ENCODE measurements around the gene NPEPL1. TPM values are rescaled to one million over a fixed set of nuclear protein-coding genes. Genes with fewer than 3 reads are reported as not detected.

Gene NPEPL1
- total RNA-seq, 1 experiment from 2014 or later: 23.4 TPM

DNA sequence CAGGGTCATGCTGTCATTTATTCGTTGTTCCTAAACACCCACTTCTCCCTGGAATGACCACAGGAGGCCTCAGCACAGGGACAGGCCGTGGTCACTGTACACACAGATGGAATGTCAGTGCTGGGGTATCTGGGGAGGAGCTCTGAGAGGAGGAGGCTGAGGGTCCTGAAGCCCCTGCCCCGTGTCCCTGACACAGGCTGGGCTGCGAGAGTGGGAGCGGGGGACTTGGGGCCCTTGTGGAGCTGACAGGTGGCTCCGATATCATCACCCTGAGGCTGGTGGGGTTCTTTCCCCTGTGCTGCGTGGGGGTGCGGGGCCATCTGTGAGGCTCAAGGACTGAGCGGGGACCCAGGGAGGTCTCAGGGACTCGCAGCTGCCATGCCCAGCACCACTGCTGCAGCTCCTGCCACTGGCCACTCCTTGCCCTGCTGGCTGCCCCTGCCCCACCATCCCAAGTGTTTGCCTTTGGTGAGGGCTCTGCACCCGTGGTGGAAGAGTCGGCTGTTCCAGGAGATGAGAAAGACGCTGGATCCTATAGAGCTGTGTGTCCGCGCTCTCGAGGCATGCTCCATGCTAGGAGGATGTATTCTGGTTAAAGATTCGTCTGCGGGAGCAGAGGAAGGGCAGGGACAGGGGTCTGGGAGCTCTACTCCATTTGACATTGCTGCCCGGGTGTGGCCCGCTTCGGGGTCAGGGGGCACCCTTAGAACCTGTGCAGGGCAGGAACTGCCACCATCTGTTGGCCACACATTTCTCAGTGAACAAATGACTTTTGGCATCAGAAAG lies 18.9 kb downstream of the NPEPL1 start:
- Mint-ChIP-seq H3K27me3 (ENCODE audit: insufficient read depth, unreplicated experiment) (no peaks in the 10 kb centered on the region), H3K36me3 (ENCODE audit: insufficient read depth, unreplicated experiment) (peaks cover 7% of the 10 kb centered on the region), H3K27ac (ENCODE audit: low read depth, unreplicated experiment) (no peak overlapping the region), H3K9me3 (ENCODE audit: unreplicated experiment) (no peaks in the 10 kb centered on the region), H3K4me3 (ENCODE audit: unreplicated experiment) (no peak overlapping the region), H3K4me1 (ENCODE audit: insufficient read depth, unreplicated experiment) (no peaks in the 10 kb centered on the region)
- DNase-seq (ENCODE audit: unreplicated experiment): no peak
- CTCF ChIA-PET: interaction anchor here (0.6 to 0.7 kb wide), 2 partner anchors 9 to 474 kb away, joined by 3 read pairs; no protein-coding TSS in a partner anchor
- intact Hi-C loops (cut with micrococcal nuclease): no loop called here
- no TSS peak for BruUV-seq (replicated peaks)
- TF ChIP-seq, protein P1, sequence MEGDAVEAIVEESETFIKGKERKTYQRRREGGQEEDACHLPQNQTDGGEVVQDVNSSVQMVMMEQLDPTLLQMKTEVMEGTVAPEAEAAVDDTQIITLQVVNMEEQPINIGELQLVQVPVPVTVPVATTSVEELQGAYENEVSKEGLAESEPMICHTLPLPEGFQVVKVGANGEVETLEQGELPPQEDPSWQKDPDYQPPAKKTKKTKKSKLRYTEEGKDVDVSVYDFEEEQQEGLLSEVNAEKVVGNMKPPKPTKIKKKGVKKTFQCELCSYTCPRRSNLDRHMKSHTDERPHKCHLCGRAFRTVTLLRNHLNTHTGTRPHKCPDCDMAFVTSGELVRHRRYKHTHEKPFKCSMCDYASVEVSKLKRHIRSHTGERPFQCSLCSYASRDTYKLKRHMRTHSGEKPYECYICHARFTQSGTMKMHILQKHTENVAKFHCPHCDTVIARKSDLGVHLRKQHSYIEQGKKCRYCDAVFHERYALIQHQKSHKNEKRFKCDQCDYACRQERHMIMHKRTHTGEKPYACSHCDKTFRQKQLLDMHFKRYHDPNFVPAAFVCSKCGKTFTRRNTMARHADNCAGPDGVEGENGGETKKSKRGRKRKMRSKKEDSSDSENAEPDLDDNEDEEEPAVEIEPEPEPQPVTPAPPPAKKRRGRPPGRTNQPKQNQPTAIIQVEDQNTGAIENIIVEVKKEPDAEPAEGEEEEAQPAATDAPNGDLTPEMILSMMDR (IDR thresholded peaks at IDR 0.05; ENCODE audit: unreplicated experiment): no peak
- POLR2A ChIA-PET: no interaction called here

DNA sequence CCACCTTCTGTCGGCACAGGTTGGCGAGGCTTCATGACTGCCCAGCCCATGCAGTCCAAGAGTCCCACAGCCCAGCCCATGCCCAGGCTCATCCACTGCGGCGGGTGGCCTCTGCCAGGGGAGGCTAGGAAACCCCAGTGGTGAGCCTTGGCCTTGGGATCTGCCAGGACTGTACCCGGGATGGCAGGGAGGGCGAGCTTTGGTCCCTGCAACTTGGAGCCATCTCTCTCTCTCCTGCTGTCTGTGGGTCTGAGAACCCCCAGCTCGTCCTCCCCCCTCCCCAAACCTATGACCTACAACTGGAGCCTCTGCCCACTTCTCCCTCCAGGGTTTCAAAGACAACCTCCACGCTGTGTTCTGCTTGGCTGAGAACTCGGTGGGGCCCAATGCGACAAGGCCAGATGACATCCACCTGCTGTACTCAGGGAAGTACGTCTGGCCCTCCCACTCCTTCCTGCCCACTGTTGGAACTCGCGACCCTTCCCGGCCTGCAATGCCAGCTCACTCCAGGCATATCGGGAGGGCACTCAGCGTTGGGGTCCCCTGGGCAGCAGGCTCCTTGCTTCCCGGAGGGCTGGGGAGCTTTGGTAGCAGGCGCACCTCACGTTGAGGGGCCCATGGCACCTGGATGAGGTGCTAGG lies 19.7 kb downstream of the NPEPL1 start:
- Mint-ChIP-seq H3K27ac (ENCODE audit: low read depth, unreplicated experiment) (no peak overlapping the region), H3K9me3 (ENCODE audit: unreplicated experiment) (no peaks in the 10 kb centered on the region), H3K4me3 (ENCODE audit: unreplicated experiment) (no peak overlapping the region), H3K36me3 (ENCODE audit: insufficient read depth, unreplicated experiment) (peaks cover 5% of the 10 kb centered on the region), H3K27me3 (ENCODE audit: insufficient read depth, unreplicated experiment) (no peaks in the 10 kb centered on the region), H3K4me1 (ENCODE audit: insufficient read depth, unreplicated experiment) (no peaks in the 10 kb centered on the region)
- CTCF ChIA-PET: interaction anchor here (0.7 kb wide), 1 partner anchor 473 kb away, joined by 3 read pairs; no protein-coding TSS in a partner anchor
- POLR2A ChIA-PET: no interaction called here
- BruUV-seq (replicated peaks): no TSS peak
- TF ChIP-seq, protein P1 (IDR thresholded peaks at IDR 0.05; ENCODE audit: unreplicated experiment): no peak
- DNase-seq (ENCODE audit: unreplicated experiment): no peak
- intact Hi-C loops (cut with micrococcal nuclease): no loop called here

DNA sequence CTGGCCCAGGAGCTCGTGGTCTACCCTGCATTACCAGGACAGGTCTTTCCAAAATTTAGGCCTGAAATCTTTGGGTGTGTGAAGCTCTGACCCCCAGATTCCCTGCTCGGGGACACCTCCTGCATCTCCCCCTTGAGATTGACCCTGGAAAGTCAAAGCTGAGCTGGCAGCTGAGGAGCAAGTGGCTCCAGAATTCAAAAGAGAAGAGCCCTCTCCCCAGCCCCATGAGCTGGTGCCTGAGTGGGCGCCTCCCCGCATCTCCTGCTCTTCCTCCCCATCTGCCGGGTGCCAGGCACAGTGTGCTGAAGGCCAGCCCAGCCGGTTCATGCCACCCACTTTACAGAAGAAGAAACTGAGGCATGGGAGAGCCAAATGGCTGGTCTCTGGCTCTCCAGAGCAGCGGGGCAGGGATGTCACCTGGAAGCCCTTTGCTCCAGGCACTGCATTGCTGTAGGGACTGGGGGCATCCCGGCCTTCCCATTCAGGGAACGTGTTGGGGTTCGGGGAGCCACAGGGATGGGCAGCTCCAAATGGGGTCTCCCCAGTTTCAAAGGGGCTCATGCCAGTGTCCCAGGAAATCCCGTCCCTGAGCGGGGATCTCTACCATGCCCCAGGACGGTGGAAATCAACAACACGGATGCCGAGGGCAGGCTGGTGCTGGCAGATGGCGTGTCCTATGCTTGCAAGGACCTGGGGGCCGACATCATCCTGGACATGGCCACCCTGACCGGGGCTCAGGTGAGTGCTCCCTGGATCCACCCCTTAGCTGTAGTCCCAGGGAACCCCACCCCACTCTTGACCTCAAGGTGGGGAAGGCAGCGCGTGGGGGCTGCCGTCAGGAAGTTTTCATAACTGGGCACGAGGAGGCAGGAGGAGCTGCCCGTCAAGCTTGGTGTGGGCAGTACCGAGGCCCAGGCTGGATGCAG lies 20.5 kb downstream of the NPEPL1 start:
- no TSS peak for BruUV-seq (replicated peaks)
- no peak for DNase-seq (ENCODE audit: unreplicated experiment)
- H3K27ac Mint-ChIP-seq (ENCODE audit: low read depth, unreplicated experiment): no peak overlapping the region
- no peak overlapping the region for H3K4me3 Mint-ChIP-seq (ENCODE audit: unreplicated experiment)
- CTCF ChIA-PET: no interaction called here
- intact Hi-C loops (cut with micrococcal nuclease): no loop called here
- H3K36me3 Mint-ChIP-seq (ENCODE audit: insufficient read depth, unreplicated experiment): no peaks in the 10 kb centered on the region
- TF ChIP-seq, protein P1 (IDR thresholded peaks at IDR 0.05; ENCODE audit: unreplicated experiment): no peak
- H3K4me1 Mint-ChIP-seq (ENCODE audit: insufficient read depth, unreplicated experiment): no peaks in the 10 kb centered on the region
- no peaks in the 10 kb centered on the region for H3K9me3 Mint-ChIP-seq (ENCODE audit: unreplicated experiment)
- POLR2A ChIA-PET: no interaction called here
- H3K27me3 Mint-ChIP-seq (ENCODE audit: insufficient read depth, unreplicated experiment): no peaks in the 10 kb centered on the region

Measured in MCF 10A (cell line).